K562 (cell line): Measurements from ENCODE around the gene NMRK2. TPM values are rescaled to one million over a fixed set of nuclear protein-coding genes. Genes with fewer than 3 reads are reported as not detected.
A peak's percentile ranks its signal among the peaks of the same experiment; 100 is the strongest.

Experiments used
- COPS2 ChIP-seq: fragments of 450-650 bp; conservative IDR thresholded peaks from 2 replicates; pipeline ENCODE4 v1.6.1; 2016; ENCODE audit warnings: mild to moderate bottlenecking, moderate library complexity
- CREB3L1 ChIP-seq: fragments of 450-650 bp; IDR thresholded peaks from 2 replicates; pipeline ENCODE4 v1.6.1; 2014; ENCODE audit warnings: low read depth, mild to moderate bottlenecking, moderate library complexity, borderline replicate concordance
- CREM ChIP-seq: IDR thresholded peaks from 2 replicates; pipeline ENCODE4 v1.6.1; 2014; ENCODE audit warnings: antibody characterized with exemption, low read depth
- GTF2B ChIP-seq: IDR thresholded peaks from 2 replicates; pipeline ENCODE4 v1.6.1; 2011; ENCODE audit not compliant: insufficient read length; ENCODE audit errors: extremely low read depth
- JUN ChIP-seq, 2 experiments: sonication (generic) in 1 of 2; formaldehyde crosslinking in 1 of 2; IDR thresholded peaks; 2 replicates each; pipeline versions ENCODE4 v1.6.1 to v1.8.0; 2012 to 2022; ENCODE audit warnings: borderline replicate concordance in 2 of 2, mild to moderate bottlenecking in 2 of 2, improper control_type of control experiment in 1 of 2, low read depth in 1 of 2, low read length in 1 of 2, missing genetic modification reagents in 1 of 2
- KHSRP ChIP-seq: fragments of 450-650 bp; IDR thresholded peaks from 2 replicates; pipeline ENCODE4 v1.6.1; 2017
- KLF13 ChIP-seq: fragments of 450-650 bp; IDR thresholded peaks from 2 replicates; pipeline ENCODE4 v1.6.1; 2016; ENCODE audit warnings: missing genetic modification characterization, low read depth, mild to moderate bottlenecking, missing compliant biosample characterization, moderate library complexity, borderline replicate concordance
- POLR2B ChIP-seq: fragments of 450-650 bp; IDR thresholded peaks from 2 replicates; pipeline ENCODE4 v1.6.1; 2018; ENCODE audit warnings: low read depth; ENCODE audit not compliant: partially characterized antibody
- TEAD2 ChIP-seq: fragments of 450-650 bp; IDR thresholded peaks from 2 replicates; pipeline ENCODE4 v1.6.1; 2016; ENCODE audit warnings: missing genetic modification characterization, control low read depth, missing compliant biosample characterization
- TEAD4 ChIP-seq, 2 experiments: sonication (generic) in 1 of 2; formaldehyde crosslinking in 1 of 2; IDR thresholded peaks; 2 replicates each; pipeline versions ENCODE4 v1.6.1 to v1.8.0; 2012 to 2022; ENCODE audit warnings: borderline replicate concordance in 1 of 2, inconsistent platforms in 1 of 2, low read length in 1 of 2, mild to moderate bottlenecking in 1 of 2, missing genetic modification reagents in 1 of 2
- TFAM ChIP-seq: fragments of 250-450 bp; sonication (Bioruptor Pico); conservative IDR thresholded peaks from 2 replicates; pipeline ENCODE4 v1.5.0; 2021; ENCODE audit warnings: mild to moderate bottlenecking, moderate library complexity
- THRA ChIP-seq: fragments of 450-650 bp; IDR thresholded peaks from 2 replicates; pipeline ENCODE4 v1.6.1; 2017; ENCODE audit warnings: mild to moderate bottlenecking, moderate library complexity
- TSHZ1 ChIP-seq: fragments of 250-450 bp; sonication (Bioruptor Pico); IDR thresholded peaks from 2 replicates; pipeline ENCODE4 v1.4.0; 2020; ENCODE audit warnings: mild to moderate bottlenecking, moderate library complexity
- ZFP36 ChIP-seq: fragments of 150-350 bp; IDR thresholded peaks from 2 replicates; pipeline ENCODE4 v1.6.1; 2018; ENCODE audit warnings: low read length, low read depth; ENCODE audit not compliant: partially characterized antibody
- ZKSCAN8 ChIP-seq: fragments of 200-800 bp; sonication (Bioruptor generic); IDR thresholded peaks from 2 replicates; pipeline ENCODE4 v1.6.1; 2016; ENCODE audit warnings: missing genetic modification characterization, missing compliant biosample characterization
- ZNF121 ChIP-seq: sonication (generic); formaldehyde crosslinking; conservative IDR thresholded peaks from 2 replicates; pipeline ENCODE4 v1.8.0; 2022; ENCODE audit warnings: missing genetic modification reagents
- ZNF384 ChIP-seq: IDR thresholded peaks from 2 replicates; pipeline ENCODE4 v1.6.1; 2012; ENCODE audit warnings: low read depth, low read length, improper control_type of control experiment
- polyA plus RNA-seq, 8 experiments: library from polyadenylated mRNA; depleted of rRNA in 4 of 8; stranded (reverse) in 5 of 8; unstranded in 3 of 8; fragments of >200 nt; fragmentation: Nextera tagmentation in 2 of 8; fragmentation: Illumina TruSeq in 1 of 8; extraction: Ambion mirVana in 2 of 8; extraction: Trizol in 1 of 8; gene quantifications; 2 replicates each; pipeline versions ENCODE4 v1.2.1 to v1.2.3, GENCODE V29; 2011 to 2014; ENCODE audit warnings: inconsistent platforms in 1 of 8, missing spikeins in 1 of 8
- total RNA-seq, 7 experiments: library from RNA; depleted of rRNA in 6 of 7; stranded (reverse); fragments of >200 nt in 6 of 7; fragmentation: Illumina TruSeq in 2 of 7; extraction: Trizol in 2 of 7; gene quantifications; 2 replicates each; pipeline versions ENCODE4 v1.2.1 to v1.2.3, GENCODE V29; 2011 to 2021; ENCODE audit warnings: low replicate concordance in 1 of 7

The NMRK2 gene
- total and polyA plus RNA-seq, 9 of the 15 experiments (the other 6 are each of a cell fraction or from before 2014, with no cell fraction given) = not detected

- TF ChIP-seq TSHZ1 (CRISPR knock-in tag) (no peak), TEAD2 (tag) (peak; percentile 67; the same call in 1 of the 2 replicates), CREM (peak; percentile 15; the same call in 1 of the 2 replicates), JUN (IDR thresholded peaks at IDR 0.05; ENCODE audit: borderline replicate concordance, low read depth, low read length) (peak; percentile 90), JUN (CRISPR knock-in tag; IDR thresholded peaks at IDR 0.05; ENCODE audit: borderline replicate concordance) (0 out of 2 replicates have a peak, but pooled peaks have one; percentile 61), ZNF384 (no peak), KLF13 (tag) (no peak), THRA (no peak), ZKSCAN8 (0 out of 2 replicates have a peak, but pooled peaks have one; percentile 47), CREB3L1 (no peak), TFAM (CRISPR knock-in tag) (no peak), TEAD4 (IDR thresholded peaks at IDR 0.05; ENCODE audit: low read length) (peak; percentile 57), TEAD4 (CRISPR knock-in tag; IDR thresholded peaks at IDR 0.05; ENCODE audit: borderline replicate concordance) (no peak), COPS2 (no peak), KHSRP (no peak), ZFP36 (peak; percentile 79), POLR2B (no peak), GTF2B (no peak), ZNF121 (peak; percentile 35)
These were observed 35.9 kb downstream of the NMRK2 start (continued) for GRCh38 chr19:3968556-3969434.
